ENCODE data around the gene ARHGAP24. TPM values are rescaled to one million over a fixed set of nuclear protein-coding genes. Genes with fewer than 3 reads are reported as not detected.

ARHGAP24 gene
- total RNA-seq, 2 donors from 2014 or later = 66.8 to 85.6 TPM

DNA sequence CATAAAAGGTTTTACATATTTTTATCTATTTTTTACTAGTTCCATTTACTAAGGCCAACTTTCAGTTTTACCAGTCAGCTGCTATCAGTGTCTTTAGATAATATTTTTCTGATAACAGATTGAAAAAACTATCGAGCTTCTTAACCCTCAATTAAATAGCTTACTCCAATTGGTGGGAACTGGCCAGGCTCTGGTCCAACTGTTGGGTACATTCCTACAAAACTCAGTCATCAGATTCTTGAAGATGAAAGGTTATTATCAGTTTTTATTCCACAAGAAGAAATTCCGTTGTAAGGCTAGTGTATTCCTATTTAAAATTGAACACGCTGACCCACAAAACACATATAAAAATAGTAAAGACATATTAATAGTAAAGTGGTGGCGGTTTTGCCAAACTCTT, 538.7 kb downstream of the ARHGAP24 start:
- no peak overlapping the region for H3K9ac ChIP-seq (ENCODE audit: extremely low read depth, low read length, poor library complexity, severe bottlenecking)
- no peak overlapping the region for H3K27ac ChIP-seq (ENCODE audit: low read depth, low read length)
- no peaks in the 10 kb centered on the region for H3K9me3 ChIP-seq (ENCODE audit: control insufficient read depth, low read length)
- H3K4me3 ChIP-seq (ENCODE audit: low read length) = no peak overlapping the region
- H3K9me3 Mint-ChIP-seq = no peaks in the 10 kb centered on the region
- H3K4me1 Mint-ChIP-seq = peaks cover 8% of the 10 kb centered on the region
- no peak for DNase-seq
- TF ChIP-seq, protein P1, sequence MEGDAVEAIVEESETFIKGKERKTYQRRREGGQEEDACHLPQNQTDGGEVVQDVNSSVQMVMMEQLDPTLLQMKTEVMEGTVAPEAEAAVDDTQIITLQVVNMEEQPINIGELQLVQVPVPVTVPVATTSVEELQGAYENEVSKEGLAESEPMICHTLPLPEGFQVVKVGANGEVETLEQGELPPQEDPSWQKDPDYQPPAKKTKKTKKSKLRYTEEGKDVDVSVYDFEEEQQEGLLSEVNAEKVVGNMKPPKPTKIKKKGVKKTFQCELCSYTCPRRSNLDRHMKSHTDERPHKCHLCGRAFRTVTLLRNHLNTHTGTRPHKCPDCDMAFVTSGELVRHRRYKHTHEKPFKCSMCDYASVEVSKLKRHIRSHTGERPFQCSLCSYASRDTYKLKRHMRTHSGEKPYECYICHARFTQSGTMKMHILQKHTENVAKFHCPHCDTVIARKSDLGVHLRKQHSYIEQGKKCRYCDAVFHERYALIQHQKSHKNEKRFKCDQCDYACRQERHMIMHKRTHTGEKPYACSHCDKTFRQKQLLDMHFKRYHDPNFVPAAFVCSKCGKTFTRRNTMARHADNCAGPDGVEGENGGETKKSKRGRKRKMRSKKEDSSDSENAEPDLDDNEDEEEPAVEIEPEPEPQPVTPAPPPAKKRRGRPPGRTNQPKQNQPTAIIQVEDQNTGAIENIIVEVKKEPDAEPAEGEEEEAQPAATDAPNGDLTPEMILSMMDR (conservative IDR thresholded peaks at IDR 0.05) = no peak
- H3K36me3 Mint-ChIP-seq (ENCODE audit: low read depth) = no peaks in the 10 kb centered on the region
- no peaks in the 10 kb centered on the region for H3K27me3 ChIP-seq (ENCODE audit: control insufficient read depth, insufficient read depth, low read length, poor library complexity, severe bottlenecking)
- no peak overlapping the region for H3K4me3 Mint-ChIP-seq
- no peaks in the 10 kb centered on the region for H3K27me3 Mint-ChIP-seq (ENCODE audit: insufficient read depth)
- WGBS, 2 experiments (ENCODE audit: insufficient coverage in 1 of 2, insufficient read length in 1 of 2) = 95% methylated on average over 3 of the region's 4 CpGs; no CpG with 5 or more reads in 1 of the 2 experiments
- H3K4me1 ChIP-seq (ENCODE audit: control insufficient read depth, insufficient read depth, low read length) = no peaks in the 10 kb centered on the region
- H3K27ac Mint-ChIP-seq = no peak overlapping the region
- peaks cover 7% of the 10 kb centered on the region for H3K36me3 ChIP-seq (ENCODE audit: control insufficient read depth, insufficient read depth, low read length)

- Mint-ChIP-seq H3K9me3 (no peaks in the 10 kb centered on the region), H3K4me1 (peaks cover 8% of the 10 kb centered on the region), H3K4me3 (no peak overlapping the region), H3K36me3 (ENCODE audit: low read depth) (no peaks in the 10 kb centered on the region), H3K27ac (no peak overlapping the region), H3K27me3 (ENCODE audit: insufficient read depth) (no peaks in the 10 kb centered on the region)
- no peaks in the 10 kb centered on the region for H3K27me3 ChIP-seq (ENCODE audit: control insufficient read depth, insufficient read depth, low read length, poor library complexity, severe bottlenecking)
- H3K27ac ChIP-seq (ENCODE audit: low read depth, low read length) = no peak overlapping the region
- TF ChIP-seq, protein P1 (conservative IDR thresholded peaks at IDR 0.05) = no peak
- peaks cover 7% of the 10 kb centered on the region for H3K36me3 ChIP-seq (ENCODE audit: control insufficient read depth, insufficient read depth, low read length)
- H3K9me3 ChIP-seq (ENCODE audit: control insufficient read depth, low read length) = no peaks in the 10 kb centered on the region
- DNase-seq = peak; percentile 54
- no peak overlapping the region for H3K4me3 ChIP-seq (ENCODE audit: low read length)
- H3K4me1 ChIP-seq (ENCODE audit: control insufficient read depth, insufficient read depth, low read length) = no peaks in the 10 kb centered on the region
- 94 to 100% methylated on average over 3 to 5 of the region's 5 CpGs for WGBS, 2 experiments (ENCODE audit: insufficient coverage in 1 of 2, insufficient read length in 1 of 2)
- no peak overlapping the region for H3K9ac ChIP-seq (ENCODE audit: extremely low read depth, low read length, poor library complexity, severe bottlenecking)
Measured at GRCh38 chr4:86014599-86014998, 539.6 kb downstream of the ARHGAP24 start.

DNA sequence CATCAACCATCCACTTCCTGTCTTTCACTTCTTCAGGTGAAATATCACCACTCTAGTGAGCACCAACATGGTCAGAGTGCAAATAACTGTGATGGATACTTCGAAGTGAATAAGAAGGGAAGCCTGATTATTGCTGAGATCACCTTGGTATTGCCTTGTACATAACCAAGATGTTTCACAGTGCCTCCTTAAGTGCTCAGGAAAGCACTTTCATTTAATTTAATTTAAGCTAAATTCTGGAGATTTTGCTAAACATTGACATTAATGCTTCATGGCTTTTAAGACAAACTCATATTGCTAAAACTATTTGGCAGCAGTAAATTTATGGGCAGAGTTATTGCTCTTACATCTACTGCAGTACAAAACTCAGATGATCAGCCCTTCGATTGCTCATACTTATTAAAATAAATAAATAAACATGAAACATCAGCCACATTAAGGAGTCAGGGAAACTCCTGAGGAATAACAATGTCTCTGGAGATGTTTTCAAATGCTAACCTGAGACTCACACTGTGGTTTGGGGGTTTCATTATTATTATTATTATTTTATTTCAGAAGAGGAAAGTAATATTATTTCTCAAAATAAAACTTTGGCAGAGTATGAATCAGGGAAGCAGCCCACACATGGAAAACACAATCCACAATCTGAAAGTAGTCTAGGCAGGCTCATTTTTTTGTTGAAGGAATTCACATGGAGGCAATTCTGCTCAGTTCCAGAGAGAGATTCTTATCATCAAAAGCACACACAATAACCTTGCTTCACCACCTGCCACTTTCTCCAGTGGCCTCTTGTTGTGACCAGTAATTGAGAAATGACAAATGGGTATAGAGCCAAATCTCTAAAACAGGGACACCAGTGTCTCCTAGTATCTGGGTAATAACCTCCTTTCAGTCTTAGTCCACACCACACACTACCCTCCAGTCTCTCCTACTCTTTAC, 540.7 kb downstream of the ARHGAP24 start:
- H3K27me3 Mint-ChIP-seq (ENCODE audit: insufficient read depth) = no peaks in the 10 kb centered on the region
- H3K4me1 Mint-ChIP-seq = peaks cover 8% of the 10 kb centered on the region
- 92 to 100% methylated on average over 1 to 2 of the region's 2 CpGs for WGBS, 2 experiments (ENCODE audit: insufficient coverage in 1 of 2, insufficient read length in 1 of 2)

More for the DNA sequence above, 540.7 kb downstream of the ARHGAP24 start:
- DNase-seq = no peak
- Histone ChIP-seq H3K27me3 (ENCODE audit: control insufficient read depth, insufficient read depth, low read length, poor library complexity, severe bottlenecking) (no peaks in the 10 kb centered on the region), H3K9ac (ENCODE audit: extremely low read depth, low read length, poor library complexity, severe bottlenecking) (no peak overlapping the region), H3K4me3 (ENCODE audit: low read length) (no peak overlapping the region), H3K36me3 (ENCODE audit: control insufficient read depth, insufficient read depth, low read length) (peaks cover 14% of the 10 kb centered on the region), H3K9me3 (ENCODE audit: control insufficient read depth, low read length) (peaks cover 9% of the 10 kb centered on the region), H3K27ac (ENCODE audit: low read depth, low read length) (no peak overlapping the region), H3K4me1 (ENCODE audit: control insufficient read depth, insufficient read depth, low read length) (no peaks in the 10 kb centered on the region)
- Mint-ChIP-seq H3K4me3 (no peak overlapping the region), H3K36me3 (ENCODE audit: low read depth) (peaks cover 8% of the 10 kb centered on the region), H3K9me3 (peaks cover 4% of the 10 kb centered on the region), H3K27ac (no peak overlapping the region)
- TF ChIP-seq, protein P1 (conservative IDR thresholded peaks at IDR 0.05) = no peak

Measured in endodermal cell (in vitro differentiated cells).